SHP77 treated with DMSO at 0.1 percent for 48 hours (cell line): ENCODE results near the gene R3HDM2.

Experiments
- DNase-seq: peaks from one replicate; lab custom pipeline; 2025; lab: John Stamatoyannopoulos, UW

The R3HDM2 gene

GRCh38 chr12:57430931-57431566, at the start of gene R3HDM2:
Gene R3HDM2, minus strand, starts transcription at chr12:57431043. Its CDS starts 120,615 bp downstream, at chr12:57310428.
- peak; percentile 90 for DNase-seq

GRCh38 chr12:57479376-57480115, 48.7 kb upstream of the R3HDM2 start, which contains the start of gene ARHGAP9:
Gene ARHGAP9, minus strand, starts transcription at chr12:57479866. Its CDS starts 460 bp downstream, at chr12:57479406.
- DNase-seq: no peak

- DNase-seq: no peak
These were observed 48.2 kb upstream of the R3HDM2 start for GRCh38 chr12:57479043-57479375.

GRCh38 chr12:57477710-57478681, 47.2 kb upstream of the R3HDM2 start:
- no peak for DNase-seq

- no peak for DNase-seq
These were observed 46.3 kb upstream of the R3HDM2 start for GRCh38 chr12:57476993-57477709.

GRCh38 chr12:57476162-57476992, 45.5 kb upstream of the R3HDM2 start:
- DNase-seq: no peak

GRCh38 chr12:57475271-57476161, 44.7 kb upstream of the R3HDM2 start:
- DNase-seq: no peak

GRCh38 chr12:57474862-57475261, 44.0 kb upstream of the R3HDM2 start:
- DNase-seq: no peak

- no peak for DNase-seq
These were observed 43.6 kb upstream of the R3HDM2 start for GRCh38 chr12:57474430-57474829.

- DNase-seq: no peak
These were observed 43.0 kb upstream of the R3HDM2 start for GRCh38 chr12:57473886-57474285.

GRCh38 chr12:57473392-57473791, 42.5 kb upstream of the R3HDM2 start:
- no peak for DNase-seq

- no peak for DNase-seq
These were observed 41.5 kb upstream of the R3HDM2 start for GRCh38 chr12:57472391-57472790.

- no peak for DNase-seq
These were observed 40.8 kb upstream of the R3HDM2 start for GRCh38 chr12:57471661-57472060.

- no peak for DNase-seq
These were observed 40.3 kb upstream of the R3HDM2 start for GRCh38 chr12:57470970-57471656.

GRCh38 chr12:57470286-57470969, 39.6 kb upstream of the R3HDM2 start:
- no peak for DNase-seq

GRCh38 chr12:57469296-57470164, 38.7 kb upstream of the R3HDM2 start:
- no peak for DNase-seq

- no peak for DNase-seq
These were observed 37.1 kb upstream of the R3HDM2 start for GRCh38 chr12:57467915-57468314.
